ENCODE measurements around the gene PIGK.

Gene PIGK

DNA sequence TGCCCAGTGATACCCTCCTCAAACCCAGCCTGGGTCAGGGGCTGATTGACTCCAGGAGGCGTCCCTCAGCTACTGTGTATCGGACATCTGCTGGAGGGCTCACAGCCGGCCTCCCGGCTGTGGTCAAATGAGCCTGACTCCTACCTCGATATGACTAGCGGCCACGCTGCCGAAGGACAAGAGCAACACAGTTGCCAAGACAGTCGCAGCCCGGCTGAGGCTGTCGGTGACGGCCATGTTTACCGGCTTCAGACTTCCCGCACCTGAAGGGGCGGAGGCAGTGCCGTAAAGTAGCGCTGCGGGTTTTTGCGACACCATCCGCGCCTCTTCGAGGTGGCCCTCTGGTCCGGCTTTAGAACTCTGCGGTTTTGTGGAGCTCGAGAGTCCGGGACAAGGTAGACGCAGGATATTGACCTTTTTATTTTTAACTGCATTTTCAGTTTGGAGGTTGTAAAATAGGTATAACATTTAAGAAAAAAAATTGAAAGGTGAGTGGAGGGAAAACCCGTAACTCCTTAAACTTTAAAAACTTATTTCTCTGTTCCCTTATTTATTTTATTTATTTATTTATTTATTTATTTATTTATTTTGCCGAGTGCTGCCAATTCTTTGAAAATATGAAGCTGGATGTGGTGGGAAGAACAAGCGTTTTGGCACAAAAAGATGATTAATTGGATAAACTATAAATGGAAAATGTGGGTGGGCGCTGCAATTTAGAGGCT, at the start of gene PIGK:
Gene PIGK, minus strand, starts transcription at position 265 of the 722 bp plus-strand sequence. Its CDS starts 28 bp downstream, at position 237.
- TF ChIP-seq, protein P1, sequence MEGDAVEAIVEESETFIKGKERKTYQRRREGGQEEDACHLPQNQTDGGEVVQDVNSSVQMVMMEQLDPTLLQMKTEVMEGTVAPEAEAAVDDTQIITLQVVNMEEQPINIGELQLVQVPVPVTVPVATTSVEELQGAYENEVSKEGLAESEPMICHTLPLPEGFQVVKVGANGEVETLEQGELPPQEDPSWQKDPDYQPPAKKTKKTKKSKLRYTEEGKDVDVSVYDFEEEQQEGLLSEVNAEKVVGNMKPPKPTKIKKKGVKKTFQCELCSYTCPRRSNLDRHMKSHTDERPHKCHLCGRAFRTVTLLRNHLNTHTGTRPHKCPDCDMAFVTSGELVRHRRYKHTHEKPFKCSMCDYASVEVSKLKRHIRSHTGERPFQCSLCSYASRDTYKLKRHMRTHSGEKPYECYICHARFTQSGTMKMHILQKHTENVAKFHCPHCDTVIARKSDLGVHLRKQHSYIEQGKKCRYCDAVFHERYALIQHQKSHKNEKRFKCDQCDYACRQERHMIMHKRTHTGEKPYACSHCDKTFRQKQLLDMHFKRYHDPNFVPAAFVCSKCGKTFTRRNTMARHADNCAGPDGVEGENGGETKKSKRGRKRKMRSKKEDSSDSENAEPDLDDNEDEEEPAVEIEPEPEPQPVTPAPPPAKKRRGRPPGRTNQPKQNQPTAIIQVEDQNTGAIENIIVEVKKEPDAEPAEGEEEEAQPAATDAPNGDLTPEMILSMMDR (conservative IDR thresholded peaks at IDR 0.05; ENCODE audit: control insufficient read depth, insufficient read depth, low read depth, low read length) = peak; percentile 5
- peak; percentile 89 for DNase-seq (ENCODE audit: low read depth)
- H3K4me3 ChIP-seq (ENCODE audit: control insufficient read depth, low read depth, low read length) = peak within 1 kb of the TSS; percentile 86

DNA sequence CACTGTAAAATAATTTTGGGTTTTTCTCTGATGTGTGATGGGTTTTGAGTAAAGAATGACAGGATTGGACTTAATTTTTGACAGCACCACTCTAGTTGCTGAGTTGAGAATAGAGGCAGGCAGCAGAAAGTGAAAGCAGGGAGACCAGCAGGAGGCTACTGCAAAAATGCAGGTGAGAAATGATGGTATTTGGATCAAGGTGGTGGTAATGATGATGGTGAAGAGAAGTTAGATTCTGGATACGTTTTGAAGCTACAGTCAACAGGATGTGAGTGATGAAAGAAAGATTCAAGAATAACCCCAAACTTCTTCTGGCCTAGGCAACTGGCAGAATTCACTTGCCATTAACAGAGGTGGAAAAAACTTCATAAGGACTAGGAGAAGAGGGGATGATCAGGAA, 47.8 kb upstream of the PIGK start:
- no peak overlapping the region for H3K4me3 ChIP-seq (ENCODE audit: control insufficient read depth, low read depth, low read length)

DNA sequence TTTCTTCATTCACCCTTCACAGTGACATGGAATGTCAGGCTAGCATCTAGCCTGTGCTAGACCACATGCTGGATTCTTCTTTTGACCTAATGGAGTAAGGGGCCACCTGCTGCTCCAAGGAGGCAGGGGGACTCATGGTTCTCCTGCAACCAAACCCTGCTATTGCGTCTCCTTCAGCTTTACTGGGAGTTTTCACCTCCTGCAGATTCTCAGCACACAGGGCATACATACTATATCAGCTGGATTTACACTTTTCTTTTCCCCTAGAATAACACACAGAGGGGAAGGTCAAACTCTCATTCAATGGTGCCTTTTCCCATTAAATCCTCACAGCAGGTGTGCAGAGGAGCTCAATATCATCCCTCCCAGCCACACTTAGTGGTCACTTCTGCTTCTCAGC, 46.0 kb upstream of the PIGK start:
- DNase-seq (ENCODE audit: low read depth) = no peak
- TF ChIP-seq, protein P1 (conservative IDR thresholded peaks at IDR 0.05; ENCODE audit: control insufficient read depth, insufficient read depth, low read depth, low read length) = no peak
- no peak overlapping the region for H3K4me3 ChIP-seq (ENCODE audit: control insufficient read depth, low read depth, low read length)

More for the DNA sequence above, 47.8 kb upstream of the PIGK start:
- DNase-seq (ENCODE audit: low read depth) = no peak
- TF ChIP-seq, protein P1 (conservative IDR thresholded peaks at IDR 0.05; ENCODE audit: control insufficient read depth, insufficient read depth, low read depth, low read length) = no peak

DNA sequence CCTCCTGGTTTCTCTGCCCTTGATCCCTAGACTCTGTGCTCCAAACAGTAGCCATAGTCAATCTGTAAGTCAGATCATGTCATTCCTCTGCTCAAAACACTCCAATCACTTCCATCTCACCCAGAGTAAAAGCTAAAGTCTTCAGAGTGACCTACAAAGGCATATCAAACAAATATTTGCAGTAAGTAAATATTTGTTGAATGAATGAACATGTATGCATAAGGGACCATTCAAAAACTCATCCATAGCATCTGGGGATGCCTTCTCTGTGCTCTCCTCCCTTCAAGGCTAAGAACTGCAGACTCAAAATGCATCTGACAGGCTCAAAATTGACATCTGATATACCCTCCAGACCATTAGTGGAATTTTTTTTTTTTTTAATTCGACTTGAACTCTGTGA, 44.5 kb upstream of the PIGK start:
- no peak overlapping the region for H3K4me3 ChIP-seq (ENCODE audit: control insufficient read depth, low read depth, low read length)
- TF ChIP-seq, protein P1 (conservative IDR thresholded peaks at IDR 0.05; ENCODE audit: control insufficient read depth, insufficient read depth, low read depth, low read length) = no peak
- no peak for DNase-seq (ENCODE audit: low read depth)

DNA sequence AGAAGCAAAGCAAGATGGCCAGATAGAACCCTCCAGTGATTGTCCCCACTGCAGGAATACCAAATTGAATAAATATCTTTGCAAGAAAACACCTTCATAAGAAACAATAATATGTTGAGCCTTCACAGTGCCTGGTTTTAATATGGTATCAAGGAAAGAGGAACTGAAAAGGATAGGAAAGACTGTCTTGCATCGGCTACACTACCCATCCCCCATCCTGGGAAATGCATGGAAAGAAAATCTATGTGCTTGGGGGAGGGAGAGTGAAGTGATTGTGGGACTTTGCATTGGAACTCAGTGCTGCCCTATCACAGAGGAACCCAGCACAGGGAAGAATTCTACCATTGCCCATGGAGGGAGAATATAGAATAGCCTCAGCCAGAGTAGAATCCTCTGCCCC, 34.0 kb upstream of the PIGK start:
- H3K4me3 ChIP-seq (ENCODE audit: control insufficient read depth, low read depth, low read length) = no peak overlapping the region
- no peak for DNase-seq (ENCODE audit: low read depth)
- TF ChIP-seq, protein P1 (conservative IDR thresholded peaks at IDR 0.05; ENCODE audit: control insufficient read depth, insufficient read depth, low read depth, low read length) = no peak

DNA sequence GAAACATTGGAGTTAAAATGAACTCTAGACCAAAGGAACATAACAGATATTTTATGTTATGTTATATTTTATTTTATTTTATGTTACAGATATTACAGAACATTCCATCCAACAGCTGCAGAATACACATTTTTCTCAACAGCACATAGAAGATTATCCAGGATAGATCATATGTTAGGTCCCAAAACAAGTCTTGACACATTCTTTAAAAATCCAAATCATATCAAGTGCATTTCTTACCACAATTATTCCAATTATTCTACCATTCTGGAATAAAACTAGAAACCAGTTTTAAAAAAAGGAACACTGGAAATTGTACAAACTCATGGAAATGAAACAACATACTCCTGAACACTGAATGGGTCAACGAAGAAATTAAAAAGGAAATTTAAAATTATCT, 30.9 kb upstream of the PIGK start:
- no peak overlapping the region for H3K4me3 ChIP-seq (ENCODE audit: control insufficient read depth, low read depth, low read length)
- no peak for DNase-seq (ENCODE audit: low read depth)
- TF ChIP-seq, protein P1 (conservative IDR thresholded peaks at IDR 0.05; ENCODE audit: control insufficient read depth, insufficient read depth, low read depth, low read length) = no peak

Measured in fibroblast of mammary gland (primary cell).